ENCODE data around the gene NEK10. TPM values are rescaled to one million over a fixed set of nuclear protein-coding genes. Genes with fewer than 3 reads are reported as not detected.

The NEK10 gene
- total and polyA plus RNA-seq, 2 of the 13 experiments (the other 11 are each of a cell fraction or from before 2014, with no cell fraction given) = 2.8 to 14.2 TPM

- no peak overlapping the region for H3K27ac ChIP-seq (ENCODE audit: extremely low read length, insufficient read depth, low read length)
- CTCF ChIA-PET (ENCODE audit: low intra/inter-chr PET ratio, low total read pairs) = no interaction called here
Measured at GRCh38 chr3:27200721-27201489, 168.3 kb downstream of the NEK10 start.

More at GRCh38 chr3:27200721-27201489, 168.3 kb downstream of the NEK10 start:
- DNase-seq (ENCODE audit: low spot score) (no peak), FAIRE-seq (no peak), ATAC-seq (no peak)
- H3K4me1 ChIP-seq (ENCODE audit: insufficient read depth, low read length) = no peaks in the 10 kb centered on the region
- H2AFZ ChIP-seq (ENCODE audit: low read length) = no peak overlapping the region
- WGBS (ENCODE audit: low lambda C conversion rate) = 94% methylated on average over 2 of the region's 2 CpGs
- H3K79me2 ChIP-seq (ENCODE audit: insufficient read depth, low read length) = no peaks in the 10 kb centered on the region
- POLR2A ChIA-PET = no interaction called here
- H3K9ac ChIP-seq (ENCODE audit: insufficient read depth, low read depth, low read length) = no peak overlapping the region
- intact Hi-C loops (cut with micrococcal nuclease; ENCODE audit: unreplicated experiment) (no loop called here), in situ Hi-C loops (cut with HindIII; ENCODE audit: extremely low pct_ligation_motif_present, low pct_unique_long_range_greater_than_20kb) (no loop called here)
- H4K20me1 ChIP-seq (ENCODE audit: insufficient read depth, low read length) = no peaks in the 10 kb centered on the region
- no peaks in the 10 kb centered on the region for H3K27me3 ChIP-seq (ENCODE audit: control insufficient read depth in 1 of 2, insufficient read depth in 2 of 2, low read length in 2 of 2)
- no peaks in the 10 kb centered on the region for H3K9me3 ChIP-seq (ENCODE audit: low read length)
- no peak overlapping the region for H3K4me2 ChIP-seq (ENCODE audit: low read depth, low read length)
- TF ChIP-seq RAD21 (CRISPR knock-in tag; IDR thresholded peaks at IDR 0.05) = no peak
- no peak for TF ChIP-seq ATF7-NPFF (CRISPR knock-in tag; IDR thresholded peaks at IDR 0.05; ENCODE audit: low read depth)
- TF ChIP-seq AGO2 (optimal IDR thresholded peaks at IDR 0.05; ENCODE audit: low read depth, low read length) = no peak
- TF ChIP-seq ZBTB20 (CRISPR knock-in tag; IDR thresholded peaks at IDR 0.05; ENCODE audit: borderline replicate concordance, low read depth) = no peak
- TF ChIP-seq CSRNP1 (CRISPR knock-in tag; IDR thresholded peaks at IDR 0.05) = no peak
- TF ChIP-seq ZNF839 (CRISPR knock-in tag; IDR thresholded peaks at IDR 0.05; ENCODE audit: borderline replicate concordance) = no peak
- no peak for TF ChIP-seq ZNF207 (IDR thresholded peaks at IDR 0.05; ENCODE audit: borderline replicate concordance)
- no peak for TF ChIP-seq IKZF4 (CRISPR knock-in tag; IDR thresholded peaks at IDR 0.05; ENCODE audit: borderline replicate concordance, low read depth, not compliant biosample characterization)
- TF ChIP-seq TAF1 (CRISPR knock-in tag; IDR thresholded peaks at IDR 0.05) = no peak
- TF ChIP-seq ARID2 (CRISPR knock-in tag; IDR thresholded peaks at IDR 0.05; ENCODE audit: borderline replicate concordance) = no peak
- no peak for TF ChIP-seq DR1 (CRISPR knock-in tag; IDR thresholded peaks at IDR 0.05)
- no peak for TF ChIP-seq ELF4 (CRISPR knock-in tag; IDR thresholded peaks at IDR 0.05; ENCODE audit: borderline replicate concordance)
- TF ChIP-seq ZNF598 (CRISPR knock-in tag; IDR thresholded peaks at IDR 0.05; ENCODE audit: borderline replicate concordance) = no peak
- no peak for TF ChIP-seq CENPBD1 (CRISPR knock-in tag; IDR thresholded peaks at IDR 0.05; ENCODE audit: borderline replicate concordance, low read depth)
- H3K36me3 ChIP-seq (replicated peaks in 1 of 2; ENCODE audit: control insufficient read depth in 1 of 2, insufficient read depth in 2 of 2, low read length in 2 of 2) = no peaks in the 10 kb centered on the region
- BruUV-seq (replicated peaks) = no TSS peak
- no peak overlapping the region for H3K4me3 ChIP-seq (replicated peaks in 1 of 3; ENCODE audit: insufficient read depth in 1 of 3, low read depth in 2 of 3, low read length in 3 of 3)

Data from HepG2 (cell line).